Rectal smooth muscle tissue (tissue), 1 donor: ENCODE measurements around the gene CSTPP1.

Experiments
- H3K27ac ChIP-seq: one replicate; pipeline ENCODE4 v1.7.0; 2013; ENCODE audit warnings: low read depth, low read length, inconsistent platforms
- H3K27me3 ChIP-seq: one replicate; pipeline ENCODE4 v1.7.0; 2013; ENCODE audit warnings: low read length; ENCODE audit not compliant: control insufficient read depth, insufficient read depth
- H3K36me3 ChIP-seq: one replicate; pipeline ENCODE4 v1.7.0; 2013; ENCODE audit warnings: low read length; ENCODE audit not compliant: control insufficient read depth, insufficient read depth
- H3K4me1 ChIP-seq: one replicate; pipeline ENCODE4 v1.7.0; 2013; ENCODE audit warnings: low read length; ENCODE audit not compliant: control insufficient read depth, insufficient read depth
- H3K4me3 ChIP-seq: one replicate; pipeline ENCODE4 v1.7.0; 2013; ENCODE audit warnings: low read length
- H3K9ac ChIP-seq: one replicate; pipeline ENCODE4 v1.7.0; 2013; ENCODE audit warnings: low read length

The CSTPP1 gene

GRCh38 chr11:47005441-47005840 is 68.9 kb downstream of the CSTPP1 start:
- Histone ChIP-seq H3K27me3 (no peaks in the 10 kb centered on the region), H3K4me1 (peaks cover 34% of the 10 kb centered on the region), H3K27ac (peak overlapping the region; percentile 66), H3K36me3 (no peaks in the 10 kb centered on the region), H3K4me3 (no peak overlapping the region), H3K9ac (no peak overlapping the region)

- peaks cover 26% of the 10 kb centered on the region for H3K4me1 ChIP-seq
- H3K4me3 ChIP-seq = no peak overlapping the region
- H3K9ac ChIP-seq = no peak overlapping the region
- no peaks in the 10 kb centered on the region for H3K27me3 ChIP-seq
- H3K27ac ChIP-seq = peak overlapping the region; percentile 30
- no peaks in the 10 kb centered on the region for H3K36me3 ChIP-seq
Observed at GRCh38 chr11:47007579-47007978, 71.0 kb downstream of the CSTPP1 start.

GRCh38 chr11:47010179-47010578 is 73.6 kb downstream of the CSTPP1 start:
- Histone ChIP-seq H3K27me3 (no peaks in the 10 kb centered on the region), H3K36me3 (no peaks in the 10 kb centered on the region), H3K9ac (no peak overlapping the region), H3K4me3 (no peak overlapping the region), H3K4me1 (peaks cover 3% of the 10 kb centered on the region), H3K27ac (peak overlapping the region; percentile 40)

- Histone ChIP-seq H3K9ac (no peak overlapping the region), H3K36me3 (no peaks in the 10 kb centered on the region), H3K27me3 (no peaks in the 10 kb centered on the region), H3K4me3 (no peak overlapping the region), H3K4me1 (no peaks in the 10 kb centered on the region), H3K27ac (no peak overlapping the region)
Observed at GRCh38 chr11:47014097-47014496, 77.5 kb downstream of the CSTPP1 start.

GRCh38 chr11:47018637-47019036 is 82.1 kb downstream of the CSTPP1 start:
- no peak overlapping the region for H3K9ac ChIP-seq
- H3K27me3 ChIP-seq = no peaks in the 10 kb centered on the region
- H3K36me3 ChIP-seq = no peaks in the 10 kb centered on the region
- H3K4me3 ChIP-seq = no peak overlapping the region
- H3K4me1 ChIP-seq = no peaks in the 10 kb centered on the region
- H3K27ac ChIP-seq = no peak overlapping the region

- no peak overlapping the region for H3K9ac ChIP-seq
- H3K4me1 ChIP-seq = no peaks in the 10 kb centered on the region
- H3K27ac ChIP-seq = no peak overlapping the region
- no peak overlapping the region for H3K4me3 ChIP-seq
- no peaks in the 10 kb centered on the region for H3K36me3 ChIP-seq
- no peaks in the 10 kb centered on the region for H3K27me3 ChIP-seq
Observed at GRCh38 chr11:47020793-47021526, 84.4 kb downstream of the CSTPP1 start.

GRCh38 chr11:47021527-47021818 is 84.9 kb downstream of the CSTPP1 start:
- Histone ChIP-seq H3K27ac (no peak overlapping the region), H3K27me3 (no peaks in the 10 kb centered on the region), H3K4me3 (no peak overlapping the region), H3K36me3 (no peaks in the 10 kb centered on the region), H3K4me1 (no peaks in the 10 kb centered on the region), H3K9ac (no peak overlapping the region)

GRCh38 chr11:47021965-47022364 is 85.4 kb downstream of the CSTPP1 start:
- Histone ChIP-seq H3K36me3 (no peaks in the 10 kb centered on the region), H3K4me1 (no peaks in the 10 kb centered on the region), H3K27me3 (no peaks in the 10 kb centered on the region), H3K4me3 (no peak overlapping the region), H3K9ac (no peak overlapping the region), H3K27ac (no peak overlapping the region)

- Histone ChIP-seq H3K4me1 (no peaks in the 10 kb centered on the region), H3K4me3 (no peak overlapping the region), H3K9ac (no peak overlapping the region), H3K27ac (no peak overlapping the region), H3K27me3 (no peaks in the 10 kb centered on the region), H3K36me3 (no peaks in the 10 kb centered on the region)
Observed at GRCh38 chr11:47028195-47029093, 91.9 kb downstream of the CSTPP1 start.

GRCh38 chr11:47033439-47033838 is 96.9 kb downstream of the CSTPP1 start:
- Histone ChIP-seq H3K4me3 (no peak overlapping the region), H3K27me3 (no peaks in the 10 kb centered on the region), H3K27ac (no peak overlapping the region), H3K9ac (no peak overlapping the region), H3K36me3 (no peaks in the 10 kb centered on the region), H3K4me1 (no peaks in the 10 kb centered on the region)

GRCh38 chr11:47034091-47034490 is 97.5 kb downstream of the CSTPP1 start:
- no peaks in the 10 kb centered on the region for H3K27me3 ChIP-seq
- H3K27ac ChIP-seq = no peak overlapping the region
- H3K4me3 ChIP-seq = no peak overlapping the region
- no peak overlapping the region for H3K9ac ChIP-seq
- no peaks in the 10 kb centered on the region for H3K36me3 ChIP-seq
- no peaks in the 10 kb centered on the region for H3K4me1 ChIP-seq

GRCh38 chr11:47035108-47035507 is 98.5 kb downstream of the CSTPP1 start:
- Histone ChIP-seq H3K4me1 (no peaks in the 10 kb centered on the region), H3K36me3 (no peaks in the 10 kb centered on the region), H3K27me3 (no peaks in the 10 kb centered on the region), H3K4me3 (no peak overlapping the region), H3K9ac (no peak overlapping the region), H3K27ac (no peak overlapping the region)

GRCh38 chr11:47044119-47044518 is 107.6 kb downstream of the CSTPP1 start:
- H3K9ac ChIP-seq = no peak overlapping the region

More at GRCh38 chr11:47044119-47044518, 107.6 kb downstream of the CSTPP1 start:
- H3K36me3 ChIP-seq = no peaks in the 10 kb centered on the region
- H3K4me3 ChIP-seq = no peak overlapping the region
- H3K27me3 ChIP-seq = no peaks in the 10 kb centered on the region
- H3K4me1 ChIP-seq = no peaks in the 10 kb centered on the region
- H3K27ac ChIP-seq = no peak overlapping the region
